Activated CD4-positive, alpha-beta T cell treated with anti-CD3 and anti-CD28 coated beads for 24 hours (primary cell): Measurements from ENCODE around the gene RHEBL1.

Experiments used
- DNase-seq, 2 donors: peaks; one replicate each; pipeline ENCODE4 v3.0.0-alpha.2; 2020; ENCODE audit warnings: low read depth in 2 of 2

The RHEBL1 gene

DNA sequence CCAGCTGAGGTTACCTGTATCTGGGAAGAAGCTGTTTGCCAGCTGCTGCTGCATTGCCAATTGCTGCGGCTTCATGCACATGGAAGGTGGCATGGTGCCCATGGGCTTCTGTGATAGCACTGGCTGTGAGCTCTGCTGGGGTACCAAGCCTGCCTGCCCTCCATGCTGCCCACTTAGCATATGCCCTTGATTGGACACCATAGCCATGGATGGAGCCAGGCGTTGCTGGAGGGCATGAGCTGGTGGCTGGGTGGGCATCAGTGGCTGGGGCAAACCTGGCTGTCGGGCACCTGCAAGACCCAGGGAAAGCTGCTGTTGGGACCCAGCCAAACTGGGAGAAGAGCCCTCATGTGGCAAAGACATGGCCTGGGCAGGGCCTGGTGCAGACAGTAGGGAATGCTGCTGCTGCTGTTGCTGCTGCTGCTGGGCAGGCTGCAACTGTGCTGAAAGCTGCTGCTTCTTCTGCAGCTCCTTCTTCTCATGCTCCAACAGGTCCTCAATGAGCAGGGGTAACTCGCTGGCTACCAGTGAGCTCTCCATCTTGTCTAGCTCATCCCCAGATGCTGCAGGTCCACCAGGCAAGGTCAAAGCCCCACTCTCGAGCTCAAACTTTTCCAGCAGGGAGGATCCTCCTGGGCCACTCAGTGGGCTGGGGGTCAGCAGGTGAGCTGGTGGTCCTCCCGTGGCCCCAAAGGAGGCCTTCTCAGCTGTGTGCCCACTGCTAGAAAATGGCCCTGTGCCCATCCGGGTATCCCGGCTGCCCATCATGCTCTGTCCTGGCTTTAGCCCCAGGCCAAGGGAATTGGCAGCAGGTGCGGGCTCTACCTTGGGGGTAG is 32.5 kb downstream of the RHEBL1 start:
- no peak for DNase-seq

- DNase-seq: no peak
Measured at GRCh38 chr12:49036029-49036428, 33.8 kb downstream of the RHEBL1 start.

DNA sequence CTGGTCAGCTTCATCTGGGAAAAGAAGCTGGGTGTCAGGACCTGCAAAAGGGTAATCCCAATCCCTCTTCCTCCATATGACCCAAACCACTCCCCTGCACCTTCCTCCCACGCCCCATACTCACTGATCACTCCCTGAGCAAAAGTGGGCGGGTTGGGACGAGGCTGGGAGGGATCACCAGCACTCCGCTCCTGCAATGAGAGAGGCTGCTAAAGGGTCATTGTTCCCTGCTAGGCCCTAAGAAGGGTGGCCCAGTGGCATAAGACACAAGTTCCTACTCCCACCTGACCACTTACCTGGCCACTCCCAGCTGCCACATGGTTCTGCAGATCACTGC is 35.5 kb downstream of the RHEBL1 start:
- DNase-seq: no peak

DNA sequence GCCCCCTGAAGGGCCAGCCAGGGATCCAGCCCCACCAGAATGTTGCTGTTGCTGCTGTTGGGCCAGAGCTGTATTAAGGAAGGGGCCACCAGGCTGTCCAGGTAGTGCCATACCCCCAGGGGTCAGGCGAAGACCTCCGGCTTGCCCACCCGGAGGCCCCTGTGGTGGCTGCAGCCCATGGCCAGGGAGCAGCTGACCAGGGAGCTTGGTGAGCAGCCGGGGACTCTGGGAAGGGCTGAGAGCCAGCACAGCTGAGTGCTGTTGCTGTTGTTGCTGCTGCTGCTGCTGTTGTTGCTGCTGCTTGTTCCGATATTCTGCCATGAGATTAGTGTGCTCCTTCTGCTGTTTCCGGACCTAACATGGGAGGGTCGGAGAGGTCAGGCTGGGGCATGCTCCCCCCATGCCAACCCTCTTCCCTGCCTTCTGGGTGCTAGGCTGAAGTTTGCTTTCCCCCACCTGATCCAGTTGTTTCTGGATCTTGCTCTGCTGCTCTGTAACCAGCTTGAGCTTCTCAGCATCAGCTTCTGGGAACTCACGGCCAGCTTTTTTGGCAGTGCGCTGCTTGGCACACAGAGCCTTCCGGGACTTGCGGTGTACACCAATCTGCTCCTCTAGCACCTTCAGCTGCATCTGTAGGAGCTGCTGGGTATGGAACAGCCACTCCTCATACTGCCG is 36.0 kb downstream of the RHEBL1 start:
- DNase-seq: no peak

- DNase-seq: no peak
Measured at GRCh38 chr12:49032679-49033447, 36.9 kb downstream of the RHEBL1 start.

DNA sequence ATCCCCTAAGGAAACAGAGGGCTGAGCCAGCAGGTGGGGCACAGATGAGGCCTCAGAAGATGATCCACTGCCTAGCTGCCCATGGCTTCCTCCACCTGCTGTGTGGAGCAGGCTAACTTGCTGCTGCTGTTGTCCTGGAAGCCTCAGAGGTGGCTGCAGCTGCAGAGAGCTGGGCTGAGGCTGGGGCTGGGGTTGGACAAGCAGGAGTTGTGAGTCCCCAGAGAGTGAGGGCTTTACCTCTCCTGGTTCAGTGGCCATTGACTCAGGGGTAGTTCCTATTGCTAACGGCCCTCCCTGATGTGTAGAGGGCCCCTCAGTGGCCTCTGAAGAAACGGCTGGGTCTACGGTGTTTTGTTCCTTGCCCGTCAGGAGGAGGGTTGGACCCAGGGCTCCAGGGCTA is 37.5 kb downstream of the RHEBL1 start:
- no peak for DNase-seq

GRCh38 chr12:49031573-49032161 is 38.1 kb downstream of the RHEBL1 start:
- no peak for DNase-seq

DNA sequence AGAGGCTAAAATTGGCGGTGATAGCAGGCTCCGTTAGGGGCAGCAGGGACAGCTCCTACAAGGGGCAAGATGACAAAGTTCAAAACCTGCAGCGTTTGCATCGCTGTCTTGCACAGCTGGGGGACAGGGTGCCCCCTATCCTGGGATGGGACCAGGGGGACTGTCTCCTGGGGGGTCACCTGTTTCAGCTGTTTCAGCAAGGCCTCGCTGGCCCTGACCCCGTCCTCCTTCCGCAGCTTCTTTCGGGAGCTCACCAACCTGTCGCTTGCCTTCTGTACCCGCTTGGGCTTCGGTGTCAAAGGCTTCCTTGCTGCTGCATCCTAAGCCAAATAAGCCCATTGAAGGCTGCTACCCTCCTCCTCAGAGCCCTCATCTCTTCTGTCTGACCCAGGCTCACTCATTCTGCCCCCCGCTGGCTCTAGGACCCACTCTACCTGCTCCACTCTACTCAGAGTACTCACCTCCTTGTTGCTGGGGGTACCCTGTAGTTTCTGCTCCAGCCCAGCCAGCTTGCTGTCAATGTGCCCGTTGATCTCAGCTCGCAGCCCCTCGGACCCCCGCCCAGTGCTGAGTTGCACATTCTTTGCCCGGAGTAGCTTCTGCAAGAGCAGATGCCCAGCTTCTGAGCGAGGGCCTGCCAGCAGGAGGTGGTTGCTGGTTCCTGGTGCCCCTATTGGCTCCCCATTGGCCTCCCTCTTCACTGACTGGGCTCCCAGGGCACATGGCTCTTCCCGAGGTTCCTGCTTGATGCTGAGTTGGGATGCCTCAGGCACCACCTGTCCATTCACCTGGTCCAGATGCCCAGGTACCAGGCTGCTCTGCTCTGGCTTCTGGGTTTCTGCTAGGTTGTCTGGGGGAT is 38.8 kb downstream of the RHEBL1 start:
- no peak for DNase-seq

- DNase-seq: no peak
Measured at GRCh38 chr12:49030119-49030518, 39.7 kb downstream of the RHEBL1 start.

DNA sequence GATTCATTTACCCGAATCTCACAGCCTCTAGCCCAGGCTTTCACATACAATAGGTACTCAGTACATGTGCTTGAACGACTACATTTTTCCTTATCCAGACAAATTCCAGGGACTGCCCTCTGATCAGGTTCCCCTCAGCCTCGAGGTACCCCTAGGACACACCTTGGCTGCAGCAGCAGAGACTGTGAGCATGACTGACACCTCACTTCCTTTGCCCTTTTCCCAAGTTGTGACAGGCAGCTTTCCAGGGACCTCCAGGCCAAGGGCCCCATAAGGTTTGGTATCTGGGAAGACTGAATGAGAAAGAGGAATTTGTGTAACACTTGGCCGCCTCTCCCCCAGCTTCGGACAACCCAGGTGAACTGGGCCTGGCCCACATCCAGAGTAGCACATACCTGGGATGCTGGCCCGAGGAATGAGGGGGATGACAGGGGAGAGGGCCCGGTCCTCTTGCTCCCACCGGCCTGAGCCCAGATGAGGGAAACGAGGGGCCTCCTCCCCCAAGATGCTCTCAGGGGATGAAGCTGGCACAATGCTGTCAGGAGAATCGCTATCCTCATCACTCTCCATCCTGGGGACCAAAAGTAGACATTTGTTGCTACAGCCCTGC is 41.0 kb downstream of the RHEBL1 start:
- no peak for DNase-seq

- DNase-seq: no peak
Measured at GRCh38 chr12:49027846-49028555, 41.8 kb downstream of the RHEBL1 start.

DNA sequence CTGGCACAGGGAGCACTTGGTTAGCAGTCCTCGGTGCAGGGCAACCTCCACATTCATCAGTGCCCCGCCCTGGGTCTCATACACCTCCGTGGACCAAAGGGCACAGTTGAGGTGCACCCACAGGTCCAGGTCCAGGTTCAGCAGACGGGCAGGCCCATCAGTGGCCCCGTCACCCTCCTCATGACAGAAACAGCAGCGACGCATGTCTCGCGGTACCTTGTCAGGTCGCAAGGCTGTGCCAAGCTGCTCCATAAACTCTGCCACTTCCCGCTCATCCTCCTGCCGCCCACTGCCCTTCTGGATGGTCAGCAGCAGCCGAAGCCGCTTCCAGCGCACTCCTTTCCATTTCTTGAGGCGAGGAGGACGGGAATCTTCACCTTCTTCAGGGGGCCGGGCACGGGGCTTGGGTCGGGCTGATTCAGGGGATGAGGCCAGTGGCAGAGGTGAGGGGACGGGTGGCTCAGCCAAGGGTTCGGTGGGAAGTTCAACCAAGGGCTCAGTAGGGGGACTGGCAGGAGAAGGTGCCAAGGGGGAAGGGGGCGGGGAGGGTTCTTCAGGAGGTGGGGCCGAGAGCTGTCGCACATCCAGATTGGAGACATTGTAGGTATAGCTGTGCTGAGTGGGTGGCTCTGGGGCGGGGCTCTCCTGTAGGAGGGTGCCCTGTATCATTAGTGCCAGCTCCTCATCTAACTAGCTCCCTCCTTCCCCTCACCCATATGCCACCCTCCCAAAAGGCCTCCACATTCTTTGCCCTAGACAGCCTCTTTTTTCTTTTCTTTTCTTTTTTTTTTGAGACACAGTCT is 42.9 kb downstream of the RHEBL1 start:
- no peak for DNase-seq

DNA sequence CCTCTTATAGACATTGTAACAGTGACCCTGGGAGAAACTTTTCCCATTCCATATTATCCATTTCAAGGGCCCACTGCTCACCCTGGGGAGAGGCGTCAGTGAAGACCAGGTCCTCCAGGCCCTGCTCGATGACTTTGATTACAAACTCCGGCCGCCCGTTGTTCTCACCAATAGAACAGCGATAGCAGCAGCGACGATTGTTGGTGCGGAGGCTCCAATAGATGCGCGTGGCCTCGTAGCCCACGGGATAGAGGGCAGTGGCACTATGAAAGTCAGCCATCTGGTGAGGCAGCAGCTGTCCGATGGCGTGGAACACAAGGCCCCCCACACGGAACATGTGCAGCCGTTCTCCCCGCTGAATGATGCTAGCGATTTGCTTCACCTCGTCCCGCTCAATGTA is 43.7 kb downstream of the RHEBL1 start:
- DNase-seq: no peak

DNA sequence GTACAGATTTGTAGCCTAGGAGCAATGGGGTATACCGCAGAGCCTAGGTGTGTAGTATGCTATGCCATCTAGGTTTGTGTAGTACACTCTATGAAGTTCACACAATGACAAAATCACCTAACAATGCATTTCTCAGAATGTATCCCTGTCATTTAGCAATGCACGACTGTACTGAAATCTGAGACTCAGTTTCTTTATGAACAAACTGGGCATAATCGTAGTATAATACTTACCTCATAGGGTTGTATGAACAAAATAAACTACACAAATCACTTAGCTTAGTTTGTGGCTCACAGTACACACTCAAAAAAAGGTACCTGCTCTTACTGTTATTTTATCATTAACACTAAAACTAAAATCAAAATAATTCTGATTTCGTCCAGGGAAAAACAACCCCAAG is 44.3 kb downstream of the RHEBL1 start:
- no peak for DNase-seq

- DNase-seq: no peak
Measured at GRCh38 chr12:49024543-49024942, 45.2 kb downstream of the RHEBL1 start.

GRCh38 chr12:49023812-49024211 is 46.0 kb downstream of the RHEBL1 start:
- no peak for DNase-seq

GRCh38 chr12:49022558-49023178 is 47.1 kb downstream of the RHEBL1 start:
- no peak for DNase-seq

GRCh38 chr12:49021292-49021915 is 48.4 kb downstream of the RHEBL1 start:
- DNase-seq: no peak

GRCh38 chr12:49020441-49020840 is 49.3 kb downstream of the RHEBL1 start:
- no peak for DNase-seq
